Gastroesophageal sphincter (tissue), 3 donors: ENCODE data around the gene HSPA6.
"Not testable (repeated sequence)": the region's sequence is repeated elsewhere in the genome, so short reads cannot be mapped to it uniquely, and the experiment has no call there.

ENCODE experiments used
- POLR2A ChIP-seq, 2 donors: fragments of 450-650 bp; IDR thresholded peaks; one replicate each; pipeline ENCODE4 v1.6.1; 2017; ENCODE audit warnings: antibody characterized with exemption in 2 of 2, mild to moderate bottlenecking in 2 of 2, moderate library complexity in 1 of 2
- POLR2AphosphoS5 ChIP-seq: sonication (generic); formaldehyde crosslinking; IDR thresholded peaks from one replicate; pipeline ENCODE4 v1.6.1; 2017; ENCODE audit warnings: antibody characterized with exemption
- TF ChIP-seq, protein P1 (sequence below), 4 experiments: fragments of 200-600 bp in 2 of 4; fragments of 450-650 bp in 2 of 4; sonication (generic) in 1 of 4; IDR thresholded peaks; one replicate each; pipeline ENCODE4 v1.5.1; 2017 to 2019; ENCODE audit warnings: antibody characterized with exemption in 4 of 4, mild to moderate bottlenecking in 2 of 4, moderate library complexity in 2 of 4

DNA sequence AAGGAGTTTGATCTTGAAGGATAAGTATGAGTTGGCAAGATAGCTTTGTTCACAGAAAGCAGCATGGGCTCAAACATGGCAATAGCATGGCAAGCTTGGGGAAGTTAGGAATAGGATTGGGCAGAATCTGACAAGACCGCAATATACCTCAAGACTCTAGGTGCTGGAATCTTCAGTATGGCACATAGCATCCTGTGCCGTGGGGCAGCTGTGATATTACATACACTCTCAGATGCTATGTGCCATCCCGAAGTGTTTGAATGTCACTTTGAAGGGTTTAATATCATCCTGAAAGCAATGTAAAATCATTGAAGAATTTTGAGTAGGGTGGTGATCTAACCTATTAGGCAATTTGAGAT, 42.2 kb downstream of the HSPA6 start:
- TF ChIP-seq, protein P1, sequence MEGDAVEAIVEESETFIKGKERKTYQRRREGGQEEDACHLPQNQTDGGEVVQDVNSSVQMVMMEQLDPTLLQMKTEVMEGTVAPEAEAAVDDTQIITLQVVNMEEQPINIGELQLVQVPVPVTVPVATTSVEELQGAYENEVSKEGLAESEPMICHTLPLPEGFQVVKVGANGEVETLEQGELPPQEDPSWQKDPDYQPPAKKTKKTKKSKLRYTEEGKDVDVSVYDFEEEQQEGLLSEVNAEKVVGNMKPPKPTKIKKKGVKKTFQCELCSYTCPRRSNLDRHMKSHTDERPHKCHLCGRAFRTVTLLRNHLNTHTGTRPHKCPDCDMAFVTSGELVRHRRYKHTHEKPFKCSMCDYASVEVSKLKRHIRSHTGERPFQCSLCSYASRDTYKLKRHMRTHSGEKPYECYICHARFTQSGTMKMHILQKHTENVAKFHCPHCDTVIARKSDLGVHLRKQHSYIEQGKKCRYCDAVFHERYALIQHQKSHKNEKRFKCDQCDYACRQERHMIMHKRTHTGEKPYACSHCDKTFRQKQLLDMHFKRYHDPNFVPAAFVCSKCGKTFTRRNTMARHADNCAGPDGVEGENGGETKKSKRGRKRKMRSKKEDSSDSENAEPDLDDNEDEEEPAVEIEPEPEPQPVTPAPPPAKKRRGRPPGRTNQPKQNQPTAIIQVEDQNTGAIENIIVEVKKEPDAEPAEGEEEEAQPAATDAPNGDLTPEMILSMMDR (IDR thresholded peaks at IDR 0.05) = not testable (repeated sequence)
- TF ChIP-seq POLR2A (IDR thresholded peaks at IDR 0.05); POLR2AphosphoS5: not testable (repeated sequence)
